H1 (cell line): ENCODE data around the gene BYSL. TPM values are rescaled to one million over a fixed set of nuclear protein-coding genes. Genes with fewer than 3 reads are reported as not detected.

Source experiments
- CREB1 ChIP-seq: IDR thresholded peaks from 2 replicates; pipeline ENCODE4 v1.6.1; 2012; ENCODE audit warnings: inconsistent platforms
- GTF2F1 ChIP-seq: IDR thresholded peaks from 2 replicates; pipeline ENCODE4 v1.6.1; 2012; ENCODE audit warnings: low read depth, low read length, improper control_type of control experiment, borderline replicate concordance
- POU5F1 ChIP-seq: IDR thresholded peaks from 2 replicates; pipeline ENCODE4 v1.6.1; 2011; ENCODE audit warnings: low read depth, mild to moderate bottlenecking, low read length, moderate library complexity
- YY1 ChIP-seq: IDR thresholded peaks from 2 replicates; pipeline ENCODE4 v1.6.1; 2011; ENCODE audit warnings: low read depth, mild to moderate bottlenecking, low read length
- polyA plus RNA-seq, 7 experiments: library from polyadenylated mRNA; depleted of rRNA in 3 of 7; stranded (reverse) in 5 of 7; unstranded in 2 of 7; fragments of >200 nt in 5 of 7; fragments of 200-250 nt in 2 of 7; gene quantifications; 1 replicate in 5 of 7; 2 replicates in 1 of 7; 4 replicates in 1 of 7; pipeline versions ENCODE4 v1.2.1 to v1.2.3, GENCODE V29; 2011 to 2013; ENCODE audit warnings: missing spikeins in 2 of 7, mixed read lengths in 2 of 7
- total RNA-seq: library from RNA; stranded (reverse); fragmentation: NEBNext Ultra II Directional; extraction: Animal tissue kit (Norgen Biotek cat#: 25700); gene quantifications from 2 replicates; pipeline ENCODE4 v1.2.1, GENCODE V29; 2021

The BYSL gene
- total and polyA plus RNA-seq, 2 of the 8 experiments (the other 6 are each of a cell fraction or from before 2014, with no cell fraction given), result 37.3 to 49.2 TPM

DNA sequence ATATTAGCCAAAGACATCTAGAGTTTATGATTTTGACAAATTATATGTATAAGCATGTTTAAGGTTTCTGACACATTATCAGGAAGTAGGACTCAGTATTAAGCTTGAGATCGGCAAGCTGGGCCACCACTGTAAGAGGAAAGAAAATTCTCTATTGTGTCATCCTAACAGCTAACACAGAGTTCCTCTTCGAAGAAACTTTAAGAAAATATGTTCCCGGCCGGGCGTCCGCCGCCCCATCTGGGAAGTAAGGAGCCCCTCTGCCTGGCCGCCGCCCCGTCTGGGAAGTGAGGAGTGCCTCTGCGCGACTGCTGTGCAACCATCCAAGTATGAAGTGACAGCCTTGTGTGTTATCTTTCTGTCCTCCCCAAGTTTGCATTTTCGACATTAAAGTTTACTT lies 49.2 kb upstream of the BYSL start (continued):
- TF ChIP-seq YY1 (no peak), CREB1 (no peak), GTF2F1 (no peak), POU5F1 (no peak)
